H1 (cell line): ENCODE results near the gene NMB. TPM values are rescaled to one million over a fixed set of nuclear protein-coding genes. Genes with fewer than 3 reads are reported as not detected.

ENCODE experiments used
- CHD7 ChIP-seq: fragments of 300-600 bp; sonication (generic); IDR thresholded peaks from 2 replicates; pipeline ENCODE4 v1.7.1; 2012; ENCODE audit warnings: low read length, moderate library complexity, mild to moderate bottlenecking, inconsistent platforms; ENCODE audit not compliant: insufficient replicate concordance
- CTCF ChIP-seq, 3 experiments: IDR thresholded peaks; 1 replicate in 2 of 3; 2 replicates in 1 of 3; pipeline versions ENCODE4 v1.5.1 to v1.6.1; 2011; ENCODE audit warnings: low read length in 3 of 3, mild to moderate bottlenecking in 3 of 3, inconsistent platforms in 2 of 3, low read depth in 1 of 3, moderate library complexity in 1 of 3; ENCODE audit not compliant: insufficient read depth in 1 of 3; ENCODE audit errors: control extremely low read depth in 1 of 3
- E2F6 ChIP-seq: IDR thresholded peaks from 2 replicates; pipeline ENCODE4 v1.6.1; 2012; ENCODE audit warnings: inconsistent platforms
- RAD21 ChIP-seq, 2 experiments: IDR thresholded peaks in 1 of 2; conservative IDR thresholded peaks in 1 of 2; 2 replicates each; pipeline ENCODE4 v1.6.1; 2011; ENCODE audit warnings: low read depth in 2 of 2, low read length in 2 of 2, improper control_type of control experiment in 1 of 2, inconsistent platforms in 1 of 2, mild to moderate bottlenecking in 1 of 2, moderate library complexity in 1 of 2
- RFX5 ChIP-seq: IDR thresholded peaks from 2 replicates; pipeline ENCODE4 v1.6.1; 2011; ENCODE audit warnings: low read depth, low read length, improper control_type of control experiment, borderline replicate concordance
- RNF2 ChIP-seq: fragments of 200-900, 300-1000 bp; sonication (generic); IDR thresholded peaks from 2 replicates; pipeline ENCODE4 v1.7.1; 2016; ENCODE audit warnings: borderline replicate concordance, low read depth, mild to moderate bottlenecking, antibody characterized with exemption, low read length; ENCODE audit not compliant: poor library complexity, severe bottlenecking; ENCODE audit errors: missing control alignments
- SP4 ChIP-seq: IDR thresholded peaks from 2 replicates; pipeline ENCODE4 v1.6.1; 2012; ENCODE audit warnings: low read length, inconsistent platforms
- polyA plus RNA-seq, 7 experiments: library from polyadenylated mRNA; depleted of rRNA in 3 of 7; stranded (reverse) in 5 of 7; unstranded in 2 of 7; fragments of >200 nt in 5 of 7; fragments of 200-250 nt in 2 of 7; gene quantifications; 1 replicate in 5 of 7; 2 replicates in 1 of 7; 4 replicates in 1 of 7; pipeline versions ENCODE4 v1.2.1 to v1.2.3, GENCODE V29; 2011 to 2013; ENCODE audit warnings: missing spikeins in 2 of 7, mixed read lengths in 2 of 7
- total RNA-seq: library from RNA; stranded (reverse); fragmentation: NEBNext Ultra II Directional; extraction: Animal tissue kit (Norgen Biotek cat#: 25700); gene quantifications from 2 replicates; pipeline ENCODE4 v1.2.1, GENCODE V29; 2021

Gene NMB
- total and polyA plus RNA-seq, 2 of the 8 experiments (the other 6 are each of a cell fraction or from before 2014, with no cell fraction given) = 9.3 to 13.6 TPM

GRCh38 chr15:84703808-84704207 lies 45.8 kb upstream of the NMB start (continued):
- TF ChIP-seq CHD7 (no peak), E2F6 (no peak), RNF2 (no peak), RAD21 (IDR thresholded peaks at IDR 0.05 in 1 of 2, conservative IDR thresholded peaks at IDR 0.05 in 1 of 2; ENCODE audit: low read depth in 2 of 2, low read length in 2 of 2) (no peak), RFX5 (no peak), CTCF (IDR thresholded peaks at IDR 0.05; ENCODE audit: control extremely low read depth in 1 of 3, insufficient read depth in 1 of 3, low read depth in 1 of 3, low read length in 3 of 3) (no peak), SP4 (no peak)
